ENCODE measurements around the gene CH25H. TPM values are rescaled to one million over a fixed set of nuclear protein-coding genes. Genes with fewer than 3 reads are reported as not detected.
"Not testable (repeated sequence)": the region's sequence is repeated elsewhere in the genome, so short reads cannot be mapped to it uniquely, and the experiment has no call there.

The CH25H gene, protein sequence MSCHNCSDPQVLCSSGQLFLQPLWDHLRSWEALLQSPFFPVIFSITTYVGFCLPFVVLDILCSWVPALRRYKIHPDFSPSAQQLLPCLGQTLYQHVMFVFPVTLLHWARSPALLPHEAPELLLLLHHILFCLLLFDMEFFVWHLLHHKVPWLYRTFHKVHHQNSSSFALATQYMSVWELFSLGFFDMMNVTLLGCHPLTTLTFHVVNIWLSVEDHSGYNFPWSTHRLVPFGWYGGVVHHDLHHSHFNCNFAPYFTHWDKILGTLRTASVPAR
- total RNA-seq, result 1 to 10 TPM; 1.1 to 1.6 TPM

GRCh38 chr10:89207181-89207800 is at the start of gene CH25H:
Gene CH25H (minus strand): TSS chr10:89207317. CDS start chr10:89207292, 25 bp downstream.
- no peak for TF ChIP-seq CTCF (IDR thresholded peaks at IDR 0.05)
- peak; percentile 50 for TF ChIP-seq POLR2A (IDR thresholded peaks at IDR 0.05)
- Histone ChIP-seq H3K4me1 (replicated peaks) (no peaks in the 10 kb centered on the region), H3K9me3 (no peaks in the 10 kb centered on the region), H3K27ac (peak within 1 kb of the TSS; percentile 41 to 56), H3K27me3 (replicated peaks; ENCODE audit: insufficient read depth) (no peaks in the 10 kb centered on the region), H3K4me3 (peak within 1 kb of the TSS; percentile 32 to 40), H3K36me3 (no peaks in the 10 kb centered on the region)
- DNase-seq (ENCODE audit: low spot score), result peak; percentile 50
- WGBS, result 1% methylated on average over 28 of the region's 28 CpGs
- intact Hi-C loops (cut with DNase I), result loop anchor here (5.0 kb wide), 1 partner anchor 270 kb away; no protein-coding TSS in a partner anchor

DNA sequence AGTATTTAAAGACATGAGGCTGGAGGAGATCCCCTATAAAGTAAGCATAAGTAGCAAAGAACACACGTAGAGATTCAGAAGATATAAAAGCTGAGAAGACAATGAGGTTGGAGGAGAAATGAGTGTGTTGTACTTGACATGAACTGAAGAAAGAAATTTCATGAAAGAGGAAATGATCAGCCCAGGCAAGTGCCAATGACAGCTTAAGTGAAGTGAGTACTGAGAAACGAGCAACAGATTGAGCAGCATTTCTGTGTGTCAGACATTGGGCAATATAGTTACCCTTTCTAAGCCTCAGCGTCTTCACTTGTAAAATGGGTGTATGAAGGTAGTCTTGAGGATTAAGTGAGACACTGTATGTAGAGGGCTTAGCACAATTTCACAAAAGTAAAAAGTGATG is 49.2 kb upstream of the CH25H start:
- no peaks in the 10 kb centered on the region for H3K36me3 ChIP-seq
- DNase-seq (ENCODE audit: low spot score), result no peak
- no peaks in the 10 kb centered on the region for H3K27me3 ChIP-seq (replicated peaks; ENCODE audit: insufficient read depth)
- H3K4me1 ChIP-seq (replicated peaks), result no peaks in the 10 kb centered on the region
- no peaks in the 10 kb centered on the region for H3K9me3 ChIP-seq
- intact Hi-C loops (cut with DNase I), result loop anchor here (10.0 kb wide), 1 partner anchor 308 kb away; no protein-coding TSS in a partner anchor
- no peak for TF ChIP-seq POLR2AphosphoS5 (IDR thresholded peaks at IDR 0.05)
- no peak for TF ChIP-seq POLR2A (IDR thresholded peaks at IDR 0.05)
- no peak for TF ChIP-seq CTCF (IDR thresholded peaks at IDR 0.05)
- H3K4me3 ChIP-seq, result no peak overlapping the region
- H3K27ac ChIP-seq, result no peak overlapping the region
- WGBS, result 63% methylated on average over 3 of the region's 3 CpGs

DNA sequence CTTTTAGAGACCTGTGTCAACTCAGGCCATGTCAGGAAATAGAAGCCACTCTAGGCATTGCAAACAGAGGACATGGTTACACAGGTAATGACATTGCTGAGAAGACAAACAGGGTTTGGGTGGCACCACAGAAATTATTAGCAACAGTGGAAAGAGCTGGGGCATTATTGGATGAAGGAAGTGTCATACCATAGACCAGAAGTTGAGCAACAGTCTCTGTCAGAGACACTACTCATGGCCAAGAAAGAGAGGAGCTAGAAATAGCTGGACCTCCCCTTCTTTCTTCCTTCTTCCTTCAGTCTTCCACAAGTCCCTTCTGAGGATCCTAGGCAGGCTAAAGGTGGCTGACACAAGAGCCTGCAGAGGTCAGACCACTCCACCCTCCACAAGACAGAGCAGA is 48.7 kb upstream of the CH25H start:
- no peak overlapping the region for H3K27ac ChIP-seq
- no peak overlapping the region for H3K4me3 ChIP-seq
- intact Hi-C loops (cut with DNase I), result loop anchor here (10.0 kb wide), 1 partner anchor 309 kb away; no protein-coding TSS in a partner anchor
- H3K9me3 ChIP-seq, result no peaks in the 10 kb centered on the region
- DNase-seq (ENCODE audit: low spot score), result no peak
- no peaks in the 10 kb centered on the region for H3K36me3 ChIP-seq
- no peaks in the 10 kb centered on the region for H3K4me1 ChIP-seq (replicated peaks)
- no peak for TF ChIP-seq CTCF (IDR thresholded peaks at IDR 0.05)
- TF ChIP-seq POLR2A (IDR thresholded peaks at IDR 0.05), result no peak
- no peak for TF ChIP-seq POLR2AphosphoS5 (IDR thresholded peaks at IDR 0.05)
- H3K27me3 ChIP-seq (replicated peaks; ENCODE audit: insufficient read depth), result no peaks in the 10 kb centered on the region

- intact Hi-C loops (cut with DNase I), result loop anchor here (10.0 kb wide), 1 partner anchor 310 kb away; no protein-coding TSS in a partner anchor
- not testable (repeated sequence) for DNase-seq (ENCODE audit: low spot score); H3K4me3 ChIP-seq; H3K4me1 ChIP-seq (replicated peaks); H3K27ac ChIP-seq; H3K36me3 ChIP-seq; H3K9me3 ChIP-seq; H3K27me3 ChIP-seq (replicated peaks; ENCODE audit: insufficient read depth)
- WGBS, result 88% methylated on average over 2 of the region's 2 CpGs
Observed at GRCh38 chr10:89255091-89255579, 48.0 kb upstream of the CH25H start.

GRCh38 chr10:89252225-89252585 is 45.1 kb upstream of the CH25H start:
- peak overlapping the region in 1 of 2 donors; percentile 66 for H3K27ac ChIP-seq
- no peak for DNase-seq (ENCODE audit: low spot score)
- intact Hi-C loops (cut with DNase I), result loop anchor here (10.0 kb wide), 1 partner anchor 313 kb away; no protein-coding TSS in a partner anchor
- H3K4me3 ChIP-seq, result peak overlapping the region; percentile 60 to 80
- no peaks in the 10 kb centered on the region for H3K9me3 ChIP-seq
- H3K27me3 ChIP-seq (replicated peaks; ENCODE audit: insufficient read depth), result no peaks in the 10 kb centered on the region
- TF ChIP-seq CTCF (IDR thresholded peaks at IDR 0.05) (no peak), POLR2AphosphoS5 (IDR thresholded peaks at IDR 0.05) (no peak), POLR2A (IDR thresholded peaks at IDR 0.05) (no peak)
- 75% methylated on average over 2 of the region's 2 CpGs for WGBS
- no peaks in the 10 kb centered on the region for H3K4me1 ChIP-seq (replicated peaks)
- no peaks in the 10 kb centered on the region for H3K36me3 ChIP-seq

Measured in prostate gland (tissue), 2 donors.